ENCODE results near the gene KCNIP2.

KCNIP2 gene

DNA sequence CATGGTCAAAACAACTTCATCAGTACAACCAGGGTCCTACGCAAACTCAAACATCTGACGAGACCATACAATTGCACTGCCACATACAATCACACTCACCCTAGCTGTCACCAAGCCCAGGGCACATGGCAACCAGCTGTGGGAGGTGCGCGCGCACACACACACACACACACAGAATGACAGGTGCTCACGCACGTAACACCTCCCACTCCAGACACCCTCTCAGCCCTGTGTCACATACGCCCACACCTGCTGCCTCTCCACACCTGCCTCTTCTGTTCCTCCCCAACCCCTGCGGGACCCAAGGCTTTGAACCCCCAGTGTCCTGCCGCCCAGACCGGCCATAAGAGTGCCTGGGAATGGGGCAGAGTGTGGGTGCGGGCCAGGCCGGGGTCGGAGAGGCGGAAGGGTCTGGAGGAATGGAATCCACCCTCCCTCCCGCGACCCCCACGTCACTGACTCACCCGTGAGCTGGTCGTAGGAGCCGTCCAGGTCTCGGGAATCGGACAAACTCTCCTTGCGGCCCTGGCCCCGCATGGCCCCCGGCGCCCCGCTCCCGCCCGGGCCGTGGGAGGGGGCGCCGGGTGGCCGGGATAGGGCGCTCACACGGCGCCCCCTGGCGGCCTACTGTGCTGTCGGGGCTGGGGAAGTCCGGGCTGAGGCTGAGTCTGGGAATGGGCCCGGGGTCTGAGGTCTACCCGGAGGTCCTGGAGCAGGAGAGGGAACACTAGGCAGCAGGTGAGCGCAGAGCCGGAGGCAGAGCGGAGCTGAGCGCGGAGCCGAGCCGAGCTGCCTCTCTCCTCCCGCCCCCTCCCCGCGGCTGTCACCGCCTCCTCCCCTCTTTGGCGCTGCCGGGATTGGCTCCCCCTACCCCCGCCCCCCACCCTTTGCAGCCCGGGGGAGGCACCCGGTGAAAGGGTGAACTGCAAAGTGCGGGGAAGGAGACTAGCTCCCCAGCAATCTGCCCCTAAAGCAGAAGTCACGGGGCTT lies at the start of gene KCNIP2:
KCNIP2 (minus strand) TSS at position 769 of the 990 bp plus-strand sequence; CDS start at position 537, 232 bp downstream.
- no peak for DNase-seq (ENCODE audit: low read depth in 2 of 2)

DNA sequence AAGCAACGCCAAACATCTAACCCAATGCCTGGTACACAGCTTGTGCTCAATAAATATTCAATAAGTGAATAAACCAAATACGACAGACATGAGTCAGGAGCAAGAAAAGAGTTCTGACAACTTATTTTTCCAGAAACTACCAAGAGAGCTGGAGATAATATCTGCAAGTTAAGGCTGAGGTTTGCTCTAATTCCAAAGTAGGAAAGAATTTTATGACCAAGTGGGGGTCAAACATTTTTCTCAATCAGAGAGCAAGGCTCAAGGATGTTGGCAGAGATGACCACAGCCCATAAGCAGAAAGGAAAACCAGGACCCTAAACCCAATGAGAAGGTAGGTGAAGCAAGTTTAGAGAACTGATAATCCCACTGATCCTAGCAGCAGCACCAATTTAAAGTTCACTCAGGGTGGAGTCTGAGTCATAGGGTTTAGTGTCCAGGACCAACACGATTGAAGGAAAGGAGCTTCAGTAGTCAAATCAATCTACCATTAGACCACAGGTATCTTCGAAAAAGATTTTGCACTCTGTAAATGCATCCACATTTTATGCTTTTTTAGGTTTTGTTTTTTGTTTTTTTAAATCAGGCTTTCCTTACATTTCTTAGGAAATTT lies 49.3 kb upstream of the KCNIP2 start:
- DNase-seq (ENCODE audit: low read depth in 2 of 2) = no peak

- peak; percentile 20 to 41 for DNase-seq (ENCODE audit: low read depth in 2 of 2)
These were observed 45.9 kb upstream of the KCNIP2 start for GRCh38 chr10:101889256-101890210.

- no peak for DNase-seq (ENCODE audit: low read depth in 2 of 2)
These were observed 44.8 kb upstream of the KCNIP2 start for GRCh38 chr10:101888251-101888949.

DNA sequence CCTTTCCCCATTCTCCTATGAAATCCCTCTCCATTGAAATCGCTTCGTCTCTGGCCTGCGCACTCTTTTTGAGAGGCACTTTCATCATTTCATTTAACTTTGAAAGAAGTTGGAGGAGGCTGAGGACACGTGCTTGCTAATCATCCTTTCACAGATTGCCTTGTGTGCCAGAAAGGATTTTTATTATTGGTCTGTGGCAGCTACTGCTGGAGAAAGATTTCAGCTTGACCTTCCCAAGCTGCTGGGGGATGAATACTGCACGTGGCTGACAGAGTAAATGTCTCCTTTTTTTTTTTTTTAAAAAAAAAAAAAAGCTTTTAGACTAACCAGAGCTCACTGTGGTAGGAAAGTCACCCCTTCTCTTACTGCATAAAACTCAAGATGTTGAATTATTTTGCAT lies 44.2 kb upstream of the KCNIP2 start:
- DNase-seq (ENCODE audit: low read depth in 2 of 2) = no peak

GRCh38 chr10:101886521-101887312 lies 43.1 kb upstream of the KCNIP2 start:
- DNase-seq (ENCODE audit: low read depth in 2 of 2) = no peak

GRCh38 chr10:101881036-101881774 lies 37.6 kb upstream of the KCNIP2 start:
- DNase-seq (ENCODE audit: low read depth in 2 of 2) = no peak

DNA sequence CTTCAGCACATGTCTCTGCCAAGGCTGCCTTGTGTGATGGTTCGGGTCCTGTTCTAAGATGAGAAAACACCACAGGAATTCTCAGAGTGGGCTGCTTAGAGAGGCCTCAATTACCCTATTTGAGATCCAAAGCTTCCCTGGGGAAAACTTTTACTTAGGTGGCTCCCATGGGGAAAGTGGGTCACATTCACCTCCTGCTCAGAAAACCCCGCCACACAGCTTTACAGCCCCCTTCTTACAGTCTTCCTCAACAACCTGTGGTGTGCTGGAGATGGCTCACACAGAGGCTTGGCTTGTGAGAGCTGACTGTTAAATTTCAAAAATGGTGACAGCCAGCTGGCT lies 36.6 kb upstream of the KCNIP2 start:
- no peak for DNase-seq (ENCODE audit: low read depth in 2 of 2)

DNA sequence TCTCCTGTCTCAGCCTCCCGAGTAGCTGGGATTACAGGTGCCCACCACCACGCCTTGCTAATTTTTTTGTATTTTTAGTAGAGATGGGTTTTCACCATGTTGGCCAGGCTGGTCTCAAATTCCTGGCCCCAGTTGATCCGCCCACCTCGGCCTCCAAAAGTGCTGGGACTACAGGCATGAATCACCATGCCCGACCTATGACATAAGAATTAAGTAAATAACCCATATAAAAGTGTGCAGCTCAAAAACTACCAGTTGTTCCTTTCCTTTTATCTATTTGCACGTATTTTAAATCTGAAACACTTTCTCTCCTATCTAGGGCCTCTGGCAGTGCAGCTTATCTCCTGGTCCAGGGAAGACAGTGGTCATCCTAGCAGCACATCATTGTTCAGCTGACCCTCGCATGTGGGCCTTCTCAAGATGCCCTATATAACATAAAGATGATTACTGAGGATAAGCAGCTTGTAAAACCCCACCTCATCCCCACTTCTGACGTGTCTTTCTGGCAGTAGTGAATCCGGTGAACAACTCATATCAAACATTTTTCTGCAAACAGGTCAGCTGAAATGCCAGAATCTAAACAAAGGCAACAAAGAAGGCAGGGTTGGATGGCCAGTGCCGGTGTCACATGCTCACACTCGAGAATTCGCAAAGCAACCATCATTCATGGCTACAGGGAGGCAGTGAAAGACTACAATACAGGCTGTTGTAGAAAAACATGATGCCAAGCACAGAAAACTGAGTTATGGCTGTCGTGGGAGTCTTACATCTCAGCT lies 36.0 kb upstream of the KCNIP2 start:
- no peak for DNase-seq (ENCODE audit: low read depth in 2 of 2)

GRCh38 chr10:101878869-101879268 lies 35.3 kb upstream of the KCNIP2 start:
- DNase-seq (ENCODE audit: low read depth in 2 of 2) = no peak

- no peak for DNase-seq (ENCODE audit: low read depth in 2 of 2)
These were observed 31.6 kb upstream of the KCNIP2 start for GRCh38 chr10:101875068-101875688.

GRCh38 chr10:101874252-101874651 lies 30.7 kb upstream of the KCNIP2 start:
- DNase-seq (ENCODE audit: low read depth in 2 of 2) = no peak

- DNase-seq (ENCODE audit: low read depth in 2 of 2) = no peak
These were observed 24.3 kb upstream of the KCNIP2 start for GRCh38 chr10:101867931-101868330.

DNA sequence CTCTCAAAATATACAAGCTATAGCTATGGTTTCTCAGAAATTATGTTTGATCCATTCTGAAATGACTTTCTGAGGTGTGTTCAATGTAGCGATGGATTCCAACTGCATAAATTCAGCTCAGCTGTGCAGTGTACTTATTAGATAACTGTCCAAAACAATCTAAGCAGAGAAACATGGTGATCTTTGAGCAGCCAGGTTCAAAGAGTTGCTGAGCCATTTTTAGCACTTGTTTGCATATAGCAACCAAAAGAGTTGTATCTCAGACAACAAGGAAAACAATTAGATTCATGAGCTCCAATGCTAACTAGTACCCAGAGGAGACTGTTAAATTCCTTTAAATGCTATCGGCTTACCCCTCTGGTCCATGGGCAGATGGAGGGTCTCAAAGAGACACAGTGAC lies 15.9 kb upstream of the KCNIP2 start:
- no peak for DNase-seq (ENCODE audit: low read depth in 2 of 2)

- DNase-seq (ENCODE audit: low read depth in 2 of 2) = no peak
These were observed 15.3 kb upstream of the KCNIP2 start for GRCh38 chr10:101858723-101859500.

GRCh38 chr10:101857802-101858476 lies 14.3 kb upstream of the KCNIP2 start:
- DNase-seq (ENCODE audit: low read depth in 2 of 2) = no peak

GRCh38 chr10:101856626-101857025 lies 13.0 kb upstream of the KCNIP2 start:
- no peak for DNase-seq (ENCODE audit: low read depth in 2 of 2)

Data from stimulated activated CD8-positive, alpha-beta memory T cell treated with anti-CD3 and anti-CD28 coated beads, Interleukin-2, amount 100 ng/mL, for 1 hour (primary cell).